ENCODE data around the gene ID3. TPM values are rescaled to one million over a fixed set of nuclear protein-coding genes. Genes with fewer than 3 reads are reported as not detected.

The ID3 gene
- total RNA-seq, 1 donor from 2014 or later = 91.4 TPM

DNA sequence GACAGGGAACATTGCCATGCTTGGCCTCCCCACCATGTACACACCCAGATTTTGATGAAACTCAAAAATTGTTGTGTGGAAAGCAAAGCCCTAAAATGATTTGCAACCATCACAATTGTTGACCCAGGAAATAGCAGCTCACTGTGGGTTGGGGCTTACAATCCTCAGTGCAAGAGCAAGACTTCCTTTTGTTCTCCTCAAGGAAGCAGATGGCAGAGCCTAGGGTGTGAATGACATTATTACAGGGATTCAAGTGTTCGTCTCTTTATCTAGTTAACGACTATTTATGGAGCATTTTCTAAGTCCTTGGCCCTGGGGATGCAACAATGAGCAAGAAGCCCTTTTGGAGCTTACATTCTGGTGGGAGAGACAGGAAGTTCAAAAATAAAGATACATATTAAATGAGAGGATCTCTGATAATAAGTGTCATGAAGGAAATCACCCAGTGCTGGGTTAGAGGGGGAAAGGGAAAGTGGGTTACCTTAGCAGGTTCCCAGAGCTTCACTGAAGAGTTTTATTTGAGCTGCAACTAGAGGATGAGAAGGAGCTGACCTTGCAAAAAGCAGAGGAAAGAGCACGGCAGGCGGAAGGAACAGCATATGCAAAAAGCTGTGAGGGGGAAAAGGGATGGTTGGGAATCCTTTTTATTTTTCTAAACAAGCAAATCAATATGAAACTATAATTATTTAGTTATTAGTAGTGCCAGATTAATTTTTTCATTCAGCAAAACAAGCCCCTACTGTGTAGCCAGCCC, 38.5 kb upstream of the ID3 start:
- H3K4me2 ChIP-seq (ENCODE audit: low read length) = no peak overlapping the region

DNA sequence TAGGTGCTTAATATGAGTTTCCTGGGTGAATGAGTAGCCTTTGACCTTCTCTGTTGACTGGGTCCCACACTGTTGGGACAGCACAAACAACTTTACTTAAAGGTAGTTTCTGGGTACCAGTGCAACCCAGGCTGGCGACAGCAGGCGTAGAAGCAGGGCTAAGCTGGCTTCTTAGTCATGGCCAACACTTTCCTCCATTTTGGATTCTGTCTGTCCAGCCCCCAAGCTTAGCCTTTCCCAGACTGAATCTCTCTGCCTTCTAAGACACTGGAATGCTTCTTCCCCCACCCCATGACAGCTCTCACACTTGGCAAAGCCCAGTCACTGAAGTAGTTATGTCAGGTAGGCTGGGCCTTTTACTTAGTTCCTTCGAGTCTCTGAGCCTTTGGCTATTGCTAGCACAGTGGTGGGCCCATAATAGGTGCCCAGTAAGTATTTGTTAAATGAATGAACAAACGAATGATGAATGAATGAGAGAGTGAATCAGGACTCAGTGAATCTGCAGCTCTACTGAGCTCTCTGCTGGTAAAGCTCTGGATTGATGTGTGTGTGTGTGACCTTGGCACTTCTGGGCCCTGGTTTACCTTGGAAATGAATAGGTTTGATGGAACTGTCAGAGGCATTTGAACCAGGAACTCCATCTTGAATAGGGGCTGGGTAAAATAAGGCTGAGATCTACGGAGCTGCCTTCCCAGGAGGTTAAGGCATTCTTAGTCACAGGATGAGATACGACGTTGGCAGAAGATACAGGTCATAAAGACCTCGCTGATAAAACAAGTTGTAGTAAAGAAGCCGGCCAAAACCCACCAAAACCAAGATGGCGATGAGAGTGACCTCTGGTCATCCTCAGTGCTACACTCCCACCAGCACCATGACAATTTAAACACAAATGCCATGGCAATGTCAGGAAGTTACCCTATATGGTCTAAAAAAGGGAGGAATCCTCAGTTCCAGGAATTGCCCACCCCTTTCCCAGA, 37.4 kb upstream of the ID3 start:
- no peaks in the 10 kb centered on the region for H3K9me3 Mint-ChIP-seq (ENCODE audit: unreplicated experiment)
- H3K36me3 Mint-ChIP-seq (ENCODE audit: low read depth, unreplicated experiment) = no peaks in the 10 kb centered on the region
- no peaks in the 10 kb centered on the region for H3K36me3 ChIP-seq (ENCODE audit: insufficient read depth, low read length)
- peaks cover 6% of the 10 kb centered on the region for H3K27me3 Mint-ChIP-seq (ENCODE audit: low read depth, unreplicated experiment)
- H3K27me3 ChIP-seq (ENCODE audit: insufficient read depth, low read length) = no peaks in the 10 kb centered on the region
- H3K4me3 ChIP-seq (ENCODE audit: insufficient read depth, low read depth, low read length) = no peak overlapping the region
- no peak overlapping the region for H3K9ac ChIP-seq (ENCODE audit: low read length)
- peaks cover 30% of the 10 kb centered on the region for H3K4me1 Mint-ChIP-seq (ENCODE audit: low read depth, unreplicated experiment)
- peaks cover 9% of the 10 kb centered on the region for H3K4me1 ChIP-seq (ENCODE audit: insufficient read depth, low read length)
- H3K4me3 Mint-ChIP-seq (ENCODE audit: unreplicated experiment) = no peak overlapping the region
- H4K20me1 ChIP-seq (ENCODE audit: insufficient read depth, low read length) = no peaks in the 10 kb centered on the region
- no peak overlapping the region for H3K4me2 ChIP-seq (ENCODE audit: low read length)
- H3K9me3 ChIP-seq (ENCODE audit: insufficient read depth, low read depth, low read length) = no peaks in the 10 kb centered on the region
- no peak for DNase-seq (ENCODE audit: low read depth)
- TF ChIP-seq EZH2 (IDR thresholded peaks at IDR 0.05; ENCODE audit: insufficient read depth, low read length) = no peak
- TF ChIP-seq, protein P1, sequence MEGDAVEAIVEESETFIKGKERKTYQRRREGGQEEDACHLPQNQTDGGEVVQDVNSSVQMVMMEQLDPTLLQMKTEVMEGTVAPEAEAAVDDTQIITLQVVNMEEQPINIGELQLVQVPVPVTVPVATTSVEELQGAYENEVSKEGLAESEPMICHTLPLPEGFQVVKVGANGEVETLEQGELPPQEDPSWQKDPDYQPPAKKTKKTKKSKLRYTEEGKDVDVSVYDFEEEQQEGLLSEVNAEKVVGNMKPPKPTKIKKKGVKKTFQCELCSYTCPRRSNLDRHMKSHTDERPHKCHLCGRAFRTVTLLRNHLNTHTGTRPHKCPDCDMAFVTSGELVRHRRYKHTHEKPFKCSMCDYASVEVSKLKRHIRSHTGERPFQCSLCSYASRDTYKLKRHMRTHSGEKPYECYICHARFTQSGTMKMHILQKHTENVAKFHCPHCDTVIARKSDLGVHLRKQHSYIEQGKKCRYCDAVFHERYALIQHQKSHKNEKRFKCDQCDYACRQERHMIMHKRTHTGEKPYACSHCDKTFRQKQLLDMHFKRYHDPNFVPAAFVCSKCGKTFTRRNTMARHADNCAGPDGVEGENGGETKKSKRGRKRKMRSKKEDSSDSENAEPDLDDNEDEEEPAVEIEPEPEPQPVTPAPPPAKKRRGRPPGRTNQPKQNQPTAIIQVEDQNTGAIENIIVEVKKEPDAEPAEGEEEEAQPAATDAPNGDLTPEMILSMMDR (IDR thresholded peaks at IDR 0.05; ENCODE audit: insufficient read depth, low read depth, low read length) = no peak
- no peaks in the 10 kb centered on the region for H3K79me2 ChIP-seq (ENCODE audit: insufficient read depth, low read length)
- H3K27ac Mint-ChIP-seq (ENCODE audit: unreplicated experiment) = peak overlapping the region; percentile 47
- no peak overlapping the region for H2AFZ ChIP-seq (ENCODE audit: low read depth, low read length)
- no peak overlapping the region for H3K27ac ChIP-seq (ENCODE audit: low read depth, low read length)
- FAIRE-seq = no peak

More for the DNA sequence above, 38.5 kb upstream of the ID3 start:
- Histone ChIP-seq H3K36me3 (ENCODE audit: insufficient read depth, low read length) (no peaks in the 10 kb centered on the region), H3K4me3 (ENCODE audit: insufficient read depth, low read depth, low read length) (no peak overlapping the region), H3K27me3 (ENCODE audit: insufficient read depth, low read length) (no peaks in the 10 kb centered on the region), H3K27ac (ENCODE audit: low read depth, low read length) (no peak overlapping the region), H3K79me2 (ENCODE audit: insufficient read depth, low read length) (no peaks in the 10 kb centered on the region), H3K9ac (ENCODE audit: low read length) (no peak overlapping the region), H3K9me3 (ENCODE audit: insufficient read depth, low read depth, low read length) (no peaks in the 10 kb centered on the region), H2AFZ (ENCODE audit: low read depth, low read length) (no peak overlapping the region), H4K20me1 (ENCODE audit: insufficient read depth, low read length) (no peaks in the 10 kb centered on the region), H3K4me1 (ENCODE audit: insufficient read depth, low read length) (peaks cover 5% of the 10 kb centered on the region)
- FAIRE-seq (no peak), DNase-seq (ENCODE audit: low read depth) (no peak)
- peaks cover 20% of the 10 kb centered on the region for H3K4me1 Mint-ChIP-seq (ENCODE audit: low read depth, unreplicated experiment)
- H3K27me3 Mint-ChIP-seq (ENCODE audit: low read depth, unreplicated experiment) = peaks cover 14% of the 10 kb centered on the region
- no peak for TF ChIP-seq EZH2 (IDR thresholded peaks at IDR 0.05; ENCODE audit: insufficient read depth, low read length)
- TF ChIP-seq, protein P1 (IDR thresholded peaks at IDR 0.05; ENCODE audit: insufficient read depth, low read depth, low read length) = no peak
- peak overlapping the region; percentile 6 for H3K4me3 Mint-ChIP-seq (ENCODE audit: unreplicated experiment)
- H3K36me3 Mint-ChIP-seq (ENCODE audit: low read depth, unreplicated experiment) = no peaks in the 10 kb centered on the region
- no peaks in the 10 kb centered on the region for H3K9me3 Mint-ChIP-seq (ENCODE audit: unreplicated experiment)
- peak overlapping the region; percentile 3 for H3K27ac Mint-ChIP-seq (ENCODE audit: unreplicated experiment)

All from astrocyte (in vitro differentiated cells and primary cell).